UCSD-AML1 (cell line): ENCODE measurements around the gene DENND2D.

Experiments
- DNase-seq: peaks from one replicate; lab custom pipeline; 2025; ENCODE audit not compliant: unreplicated experiment; lab: John Stamatoyannopoulos, UW

DENND2D gene

GRCh38 chr1:111139956-111140679 lies 60.3 kb downstream of the DENND2D start, which contains the start of the genes CEPT1 and DRAM2:
Gene CEPT1 (plus strand): TSS chr1:111140223. CDS start chr1:111147715, 7,492 bp downstream.
Gene DRAM2 (minus strand): TSS chr1:111140093. CDS start chr1:111131554, 8,539 bp downstream.
- peak; percentile 91 for DNase-seq

- DNase-seq, result no peak
Observed at GRCh38 chr1:111139324-111139955, 61.0 kb downstream of the DENND2D start.
